GM12891 (cell line): ENCODE data around the gene CALML5.

Experiments used
- POLR2A ChIP-seq: IDR thresholded peaks from 2 replicates; pipeline ENCODE4 v1.6.1; 2011; ENCODE audit warnings: low read depth, low read length, control low read depth
- POLR2AphosphoS5 ChIP-seq: IDR thresholded peaks from 2 replicates; pipeline ENCODE4 v1.6.1; 2011; ENCODE audit warnings: low read depth, low read length, control low read depth
- TAF1 ChIP-seq: IDR thresholded peaks from 2 replicates; pipeline ENCODE4 v1.6.1; 2011; ENCODE audit warnings: low read depth, low read length, control low read depth

DNA sequence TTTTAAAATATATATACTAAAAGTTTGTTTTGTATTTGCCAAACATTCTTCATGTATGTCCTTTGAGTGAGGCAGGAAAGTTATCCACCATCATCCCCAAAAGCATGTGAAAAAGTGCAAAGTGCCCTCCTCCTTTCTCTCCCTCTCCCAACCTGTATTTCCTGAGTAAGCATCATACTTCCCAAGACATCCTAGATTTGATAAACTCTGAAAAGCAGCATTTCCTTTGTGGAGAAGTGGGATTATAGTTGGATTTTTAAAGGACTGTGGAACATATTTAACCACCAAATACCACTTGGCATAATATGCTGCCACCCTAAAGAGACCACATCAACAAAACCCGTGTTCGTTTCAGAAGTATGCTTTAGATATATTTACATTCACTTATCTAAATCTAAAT is 50.1 kb downstream of the CALML5 start:
- TF ChIP-seq POLR2A = no peak
- TF ChIP-seq TAF1 = no peak
- no peak for TF ChIP-seq POLR2AphosphoS5
